HG02642 (cell line): ENCODE results near the gene CNPPD1.
"Not testable (repeated sequence)": the region's sequence is repeated elsewhere in the genome, so short reads cannot be mapped to it uniquely, and the experiment has no call there.

Experiments used
- ATAC-seq: cut with Tn5 transposase; IDR thresholded peaks from one replicate; pipeline ENCODE4 v1.9.1; 2021; ENCODE audit warnings: mild to moderate bottlenecking; ENCODE audit not compliant: unreplicated experiment, poor library complexity

Gene CNPPD1

GRCh38 chr2:219209236-219210195 is 32.8 kb upstream of the CNPPD1 start:
- no peak for ATAC-seq

GRCh38 chr2:219207884-219208740 is 31.4 kb upstream of the CNPPD1 start:
- ATAC-seq, result no peak

GRCh38 chr2:219207134-219207883 is 30.6 kb upstream of the CNPPD1 start:
- no peak for ATAC-seq

- peak; percentile 97 for ATAC-seq
These were observed 29.8 kb upstream of the CNPPD1 start, which contains the start of gene ZFAND2B for GRCh38 chr2:219206328-219207133. TSS of gene ZFAND2B (plus strand) at chr2:219206782. CDS start at chr2:219206988, 206 bp downstream.

- ATAC-seq, result no peak
These were observed 29.2 kb upstream of the CNPPD1 start for GRCh38 chr2:219205981-219206327.

GRCh38 chr2:219205165-219205538 is 28.4 kb upstream of the CNPPD1 start:
- ATAC-seq, result no peak

GRCh38 chr2:219204425-219205164 is 27.9 kb upstream of the CNPPD1 start:
- no peak for ATAC-seq

- ATAC-seq, result not testable (repeated sequence)
These were observed 24.6 kb upstream of the CNPPD1 start for GRCh38 chr2:219201331-219201730.

- ATAC-seq, result not testable (repeated sequence)
These were observed 24.0 kb upstream of the CNPPD1 start for GRCh38 chr2:219200502-219201326.

- ATAC-seq, result no peak
These were observed 22.9 kb upstream of the CNPPD1 start for GRCh38 chr2:219199470-219200211.

- ATAC-seq, result no peak
These were observed 22.2 kb upstream of the CNPPD1 start for GRCh38 chr2:219198974-219199373.

GRCh38 chr2:219197388-219197787 is 20.7 kb upstream of the CNPPD1 start:
- no peak for ATAC-seq

GRCh38 chr2:219186754-219187456 is 10.2 kb upstream of the CNPPD1 start:
- no peak for ATAC-seq

GRCh38 chr2:219184121-219184520 is 7.4 kb upstream of the CNPPD1 start:
- no peak for ATAC-seq

- ATAC-seq, result no peak
These were observed 6.5 kb upstream of the CNPPD1 start for GRCh38 chr2:219183151-219183772.
